Epithelial cell of prostate (primary cell): ENCODE measurements around the gene CPPED1.

Source experiments
- DNase-seq: peaks from one replicate; pipeline ENCODE4 v3.0.0-alpha.2; 2011; ENCODE audit warnings: low read depth, low spot score
- H3K27ac ChIP-seq: fragments of 450-650 bp; 2 replicates; pipeline ENCODE4 v1.5.1; 2017; ENCODE audit warnings: mild to moderate bottlenecking

CPPED1 gene

DNA sequence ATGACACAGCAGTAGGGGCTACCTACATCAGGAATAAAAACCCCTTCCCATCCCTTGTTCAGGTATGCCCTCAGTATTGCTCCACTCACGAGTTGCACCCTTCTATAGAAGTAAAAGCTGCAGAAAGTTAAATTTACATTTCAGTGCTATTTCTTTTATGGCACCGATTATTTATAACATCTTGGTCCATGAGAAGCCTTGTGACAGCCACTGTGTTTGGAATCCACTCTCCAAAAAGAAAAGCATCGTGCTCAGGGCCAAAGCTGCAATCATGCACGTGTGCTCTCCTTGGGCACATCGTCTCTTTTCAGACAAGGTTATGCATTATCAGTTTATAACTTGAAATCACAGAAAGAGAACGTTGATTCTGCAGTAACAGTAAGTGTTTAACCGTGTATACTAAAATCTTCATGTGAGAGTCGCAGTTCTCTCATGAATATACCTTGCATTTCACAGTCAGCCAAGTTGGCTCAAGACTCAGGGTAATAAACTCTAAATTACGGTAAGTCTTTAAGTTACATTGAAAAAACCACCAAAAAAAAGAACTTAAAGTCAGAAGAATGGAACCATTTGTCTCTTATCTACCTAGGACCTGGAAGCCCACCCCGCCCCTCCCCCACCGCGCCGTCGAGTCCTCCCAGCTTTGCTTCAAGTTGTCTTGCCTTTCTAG is 189.6 kb downstream of the CPPED1 start:
- peak overlapping the region; percentile 70 for H3K27ac ChIP-seq
- DNase-seq = no peak

DNA sequence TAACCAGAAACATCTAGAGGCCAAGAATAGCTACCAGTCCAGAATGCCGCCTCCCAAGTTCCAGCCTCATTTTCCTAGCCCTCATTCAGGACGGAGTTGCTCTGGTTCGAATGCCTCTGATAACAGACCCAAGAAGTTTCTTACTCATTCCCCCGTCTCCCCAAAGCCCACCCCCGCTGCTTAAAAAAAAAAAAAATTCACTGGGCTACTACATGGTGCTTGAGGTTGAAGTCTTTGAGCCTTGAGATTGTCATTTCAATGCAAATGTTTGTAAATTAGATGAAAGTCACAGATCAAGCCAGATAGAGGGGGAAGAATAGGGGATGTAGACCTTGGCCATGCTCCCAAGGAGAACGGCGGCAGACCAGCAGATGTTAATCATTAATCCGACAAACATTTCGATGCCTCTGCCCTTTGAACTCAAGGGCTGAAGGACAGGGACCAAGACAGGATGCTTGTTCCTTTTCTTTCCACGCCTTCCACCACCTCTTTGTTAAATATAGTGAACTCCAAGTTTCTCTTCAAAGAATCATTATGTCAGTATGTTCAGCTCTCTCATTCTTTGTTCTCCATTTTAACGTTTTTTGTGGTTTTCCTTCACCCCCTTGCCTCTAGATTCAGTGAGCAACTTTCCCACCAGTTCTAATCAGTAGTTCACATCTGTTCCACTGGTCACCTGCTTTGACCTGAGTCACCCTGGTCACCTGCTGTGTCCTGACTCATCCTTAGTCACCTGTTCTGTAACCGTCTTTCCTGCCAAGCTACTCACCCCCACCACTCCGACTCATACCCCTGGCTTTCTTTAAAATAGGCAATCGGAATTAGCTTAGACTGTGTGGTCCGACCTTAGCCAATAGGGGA is 190.3 kb downstream of the CPPED1 start:
- peak overlapping the region; percentile 70 for H3K27ac ChIP-seq
- peak; percentile 74 for DNase-seq

- DNase-seq = peak; percentile 89
- H3K27ac ChIP-seq = peak overlapping the region; percentile 70
These were observed 191.0 kb downstream of the CPPED1 start for GRCh38 chr16:12612598-12613101.

GRCh38 chr16:12611916-12612597 is 191.6 kb downstream of the CPPED1 start:
- DNase-seq = no peak
- H3K27ac ChIP-seq = peak overlapping the region; percentile 70

DNA sequence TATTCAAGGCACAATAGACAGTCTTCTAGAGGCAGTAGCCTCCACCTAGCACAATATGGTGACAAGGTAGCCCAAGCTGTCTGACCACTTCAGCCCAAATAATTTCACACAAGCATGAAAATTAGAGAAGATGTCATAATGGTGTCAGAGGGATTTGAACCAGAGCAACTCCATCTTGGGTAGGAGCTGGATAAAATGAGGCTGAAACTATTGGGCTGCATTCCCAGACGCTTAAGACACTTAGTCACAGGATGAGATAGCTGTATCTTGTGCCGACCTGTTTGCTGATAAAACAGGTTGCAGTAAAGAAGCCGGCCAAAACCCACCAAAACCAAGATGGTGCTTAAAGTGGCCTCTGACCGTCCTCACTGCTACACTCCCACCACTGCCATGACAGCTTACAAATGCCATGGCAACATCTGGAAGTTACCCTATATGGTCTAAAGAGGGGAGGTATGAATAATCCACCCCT is 192.6 kb downstream of the CPPED1 start:
- peak overlapping the region; percentile 70 for H3K27ac ChIP-seq
- DNase-seq = peak; percentile 29

- DNase-seq = no peak
These were observed 193.6 kb downstream of the CPPED1 start for GRCh38 chr16:12609937-12610699.

More at GRCh38 chr16:12609937-12610699, 193.6 kb downstream of the CPPED1 start:
- no peak overlapping the region for H3K27ac ChIP-seq
